Measurements from ENCODE around the gene PITX3.

DNA sequence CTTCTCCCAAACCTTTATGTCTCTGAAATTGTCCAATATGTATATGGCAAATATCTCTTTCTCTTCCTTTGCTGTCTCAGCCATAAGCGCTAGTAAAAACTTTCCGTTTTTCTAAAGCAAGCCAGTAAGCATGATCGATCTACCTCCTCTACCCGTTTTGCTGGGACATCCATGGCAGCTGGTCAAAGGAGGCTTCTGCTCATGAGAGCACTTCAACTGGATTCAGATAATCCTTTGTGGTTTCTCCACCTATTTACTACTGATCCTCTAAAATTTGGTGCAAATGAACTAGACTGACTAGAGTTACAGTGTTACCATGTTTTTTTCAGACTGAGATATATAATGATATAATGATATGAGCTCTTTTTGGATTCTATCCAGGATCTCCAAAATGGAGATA is 46.7 kb upstream of the PITX3 start:
- TF ChIP-seq, protein P1, sequence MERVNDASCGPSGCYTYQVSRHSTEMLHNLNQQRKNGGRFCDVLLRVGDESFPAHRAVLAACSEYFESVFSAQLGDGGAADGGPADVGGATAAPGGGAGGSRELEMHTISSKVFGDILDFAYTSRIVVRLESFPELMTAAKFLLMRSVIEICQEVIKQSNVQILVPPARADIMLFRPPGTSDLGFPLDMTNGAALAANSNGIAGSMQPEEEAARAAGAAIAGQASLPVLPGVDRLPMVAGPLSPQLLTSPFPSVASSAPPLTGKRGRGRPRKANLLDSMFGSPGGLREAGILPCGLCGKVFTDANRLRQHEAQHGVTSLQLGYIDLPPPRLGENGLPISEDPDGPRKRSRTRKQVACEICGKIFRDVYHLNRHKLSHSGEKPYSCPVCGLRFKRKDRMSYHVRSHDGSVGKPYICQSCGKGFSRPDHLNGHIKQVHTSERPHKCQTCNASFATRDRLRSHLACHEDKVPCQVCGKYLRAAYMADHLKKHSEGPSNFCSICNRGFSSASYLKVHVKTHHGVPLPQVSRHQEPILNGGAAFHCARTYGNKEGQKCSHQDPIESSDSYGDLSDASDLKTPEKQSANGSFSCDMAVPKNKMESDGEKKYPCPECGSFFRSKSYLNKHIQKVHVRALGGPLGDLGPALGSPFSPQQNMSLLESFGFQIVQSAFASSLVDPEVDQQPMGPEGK (CRISPR knock-in tag; IDR thresholded peaks at IDR 0.05; ENCODE audit: borderline replicate concordance), result no peak
- TF ChIP-seq ISL1 (CRISPR knock-in tag; IDR thresholded peaks at IDR 0.05), result no peak
- TF ChIP-seq ZFP3 (CRISPR knock-in tag; IDR thresholded peaks at IDR 0.05), result no peak
- TF ChIP-seq, protein P2, sequence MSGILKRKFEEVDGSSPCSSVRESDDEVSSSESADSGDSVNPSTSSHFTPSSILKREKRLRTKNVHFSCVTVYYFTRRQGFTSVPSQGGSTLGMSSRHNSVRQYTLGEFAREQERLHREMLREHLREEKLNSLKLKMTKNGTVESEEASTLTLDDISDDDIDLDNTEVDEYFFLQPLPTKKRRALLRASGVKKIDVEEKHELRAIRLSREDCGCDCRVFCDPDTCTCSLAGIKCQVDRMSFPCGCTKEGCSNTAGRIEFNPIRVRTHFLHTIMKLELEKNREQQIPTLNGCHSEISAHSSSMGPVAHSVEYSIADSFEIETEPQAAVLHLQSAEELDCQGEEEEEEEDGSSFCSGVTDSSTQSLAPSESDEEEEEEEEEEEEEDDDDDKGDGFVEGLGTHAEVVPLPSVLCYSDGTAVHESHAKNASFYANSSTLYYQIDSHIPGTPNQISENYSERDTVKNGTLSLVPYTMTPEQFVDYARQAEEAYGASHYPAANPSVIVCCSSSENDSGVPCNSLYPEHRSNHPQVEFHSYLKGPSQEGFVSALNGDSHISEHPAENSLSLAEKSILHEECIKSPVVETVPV (CRISPR knock-in tag; IDR thresholded peaks at IDR 0.05), result no peak
- TF ChIP-seq BACH2 (CRISPR knock-in tag; IDR thresholded peaks at IDR 0.05; ENCODE audit: borderline replicate concordance), result no peak
- TF ChIP-seq, protein P3, sequence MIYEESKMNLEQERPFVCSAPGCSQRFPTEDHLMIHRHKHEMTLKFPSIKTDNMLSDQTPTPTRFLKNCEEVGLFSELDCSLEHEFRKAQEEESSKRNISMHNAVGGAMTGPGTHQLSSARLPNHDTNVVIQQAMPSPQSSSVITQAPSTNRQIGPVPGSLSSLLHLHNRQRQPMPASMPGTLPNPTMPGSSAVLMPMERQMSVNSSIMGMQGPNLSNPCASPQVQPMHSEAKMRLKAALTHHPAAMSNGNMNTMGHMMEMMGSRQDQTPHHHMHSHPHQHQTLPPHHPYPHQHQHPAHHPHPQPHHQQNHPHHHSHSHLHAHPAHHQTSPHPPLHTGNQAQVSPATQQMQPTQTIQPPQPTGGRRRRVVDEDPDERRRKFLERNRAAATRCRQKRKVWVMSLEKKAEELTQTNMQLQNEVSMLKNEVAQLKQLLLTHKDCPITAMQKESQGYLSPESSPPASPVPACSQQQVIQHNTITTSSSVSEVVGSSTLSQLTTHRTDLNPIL (CRISPR knock-in tag; IDR thresholded peaks at IDR 0.05; ENCODE audit: low read depth), result no peak
- TF ChIP-seq ARNTL (CRISPR knock-in tag; IDR thresholded peaks at IDR 0.05; ENCODE audit: borderline replicate concordance, low read depth), result no peak
- no peak for TF ChIP-seq RARB (CRISPR knock-in tag; IDR thresholded peaks at IDR 0.05)
- TF ChIP-seq ZNF70 (CRISPR knock-in tag; IDR thresholded peaks at IDR 0.05), result no peak
- TF ChIP-seq ZC3H10 (CRISPR knock-in tag; IDR thresholded peaks at IDR 0.05), result no peak
- TF ChIP-seq, protein P4, sequence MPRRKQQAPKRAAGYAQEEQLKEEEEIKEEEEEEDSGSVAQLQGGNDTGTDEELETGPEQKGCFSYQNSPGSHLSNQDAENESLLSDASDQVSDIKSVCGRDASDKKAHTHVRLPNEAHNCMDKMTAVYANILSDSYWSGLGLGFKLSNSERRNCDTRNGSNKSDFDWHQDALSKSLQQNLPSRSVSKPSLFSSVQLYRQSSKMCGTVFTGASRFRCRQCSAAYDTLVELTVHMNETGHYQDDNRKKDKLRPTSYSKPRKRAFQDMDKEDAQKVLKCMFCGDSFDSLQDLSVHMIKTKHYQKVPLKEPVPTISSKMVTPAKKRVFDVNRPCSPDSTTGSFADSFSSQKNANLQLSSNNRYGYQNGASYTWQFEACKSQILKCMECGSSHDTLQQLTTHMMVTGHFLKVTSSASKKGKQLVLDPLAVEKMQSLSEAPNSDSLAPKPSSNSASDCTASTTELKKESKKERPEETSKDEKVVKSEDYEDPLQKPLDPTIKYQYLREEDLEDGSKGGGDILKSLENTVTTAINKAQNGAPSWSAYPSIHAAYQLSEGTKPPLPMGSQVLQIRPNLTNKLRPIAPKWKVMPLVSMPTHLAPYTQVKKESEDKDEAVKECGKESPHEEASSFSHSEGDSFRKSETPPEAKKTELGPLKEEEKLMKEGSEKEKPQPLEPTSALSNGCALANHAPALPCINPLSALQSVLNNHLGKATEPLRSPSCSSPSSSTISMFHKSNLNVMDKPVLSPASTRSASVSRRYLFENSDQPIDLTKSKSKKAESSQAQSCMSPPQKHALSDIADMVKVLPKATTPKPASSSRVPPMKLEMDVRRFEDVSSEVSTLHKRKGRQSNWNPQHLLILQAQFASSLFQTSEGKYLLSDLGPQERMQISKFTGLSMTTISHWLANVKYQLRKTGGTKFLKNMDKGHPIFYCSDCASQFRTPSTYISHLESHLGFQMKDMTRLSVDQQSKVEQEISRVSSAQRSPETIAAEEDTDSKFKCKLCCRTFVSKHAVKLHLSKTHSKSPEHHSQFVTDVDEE (CRISPR knock-in tag; IDR thresholded peaks at IDR 0.05), result no peak
- TF ChIP-seq ZNF8 (CRISPR knock-in tag; IDR thresholded peaks at IDR 0.05), result no peak
- TF ChIP-seq, protein P5, sequence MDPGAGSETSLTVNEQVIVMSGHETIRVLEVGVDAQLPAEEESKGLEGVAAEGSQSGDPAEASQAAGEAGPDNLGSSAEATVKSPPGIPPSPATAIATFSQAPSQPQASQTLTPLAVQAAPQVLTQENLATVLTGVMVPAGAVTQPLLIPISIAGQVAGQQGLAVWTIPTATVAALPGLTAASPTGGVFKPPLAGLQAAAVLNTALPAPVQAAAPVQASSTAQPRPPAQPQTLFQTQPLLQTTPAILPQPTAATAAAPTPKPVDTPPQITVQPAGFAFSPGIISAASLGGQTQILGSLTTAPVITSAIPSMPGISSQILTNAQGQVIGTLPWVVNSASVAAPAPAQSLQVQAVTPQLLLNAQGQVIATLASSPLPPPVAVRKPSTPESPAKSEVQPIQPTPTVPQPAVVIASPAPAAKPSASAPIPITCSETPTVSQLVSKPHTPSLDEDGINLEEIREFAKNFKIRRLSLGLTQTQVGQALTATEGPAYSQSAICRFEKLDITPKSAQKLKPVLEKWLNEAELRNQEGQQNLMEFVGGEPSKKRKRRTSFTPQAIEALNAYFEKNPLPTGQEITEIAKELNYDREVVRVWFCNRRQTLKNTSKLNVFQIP (CRISPR knock-in tag; IDR thresholded peaks at IDR 0.05; ENCODE audit: borderline replicate concordance, low read depth), result no peak
- no peak for TF ChIP-seq CSDC2 (CRISPR knock-in tag; IDR thresholded peaks at IDR 0.05)

Measured in SK-N-SH treated with all-trans-retinoic acid at 6 μM for 48 hours (cell line).